ENCODE measurements around the gene CCSER1.

GRCh38 chr4:90641861-90642599 is 514.8 kb downstream of the CCSER1 start:
- TF ChIP-seq, protein P1, sequence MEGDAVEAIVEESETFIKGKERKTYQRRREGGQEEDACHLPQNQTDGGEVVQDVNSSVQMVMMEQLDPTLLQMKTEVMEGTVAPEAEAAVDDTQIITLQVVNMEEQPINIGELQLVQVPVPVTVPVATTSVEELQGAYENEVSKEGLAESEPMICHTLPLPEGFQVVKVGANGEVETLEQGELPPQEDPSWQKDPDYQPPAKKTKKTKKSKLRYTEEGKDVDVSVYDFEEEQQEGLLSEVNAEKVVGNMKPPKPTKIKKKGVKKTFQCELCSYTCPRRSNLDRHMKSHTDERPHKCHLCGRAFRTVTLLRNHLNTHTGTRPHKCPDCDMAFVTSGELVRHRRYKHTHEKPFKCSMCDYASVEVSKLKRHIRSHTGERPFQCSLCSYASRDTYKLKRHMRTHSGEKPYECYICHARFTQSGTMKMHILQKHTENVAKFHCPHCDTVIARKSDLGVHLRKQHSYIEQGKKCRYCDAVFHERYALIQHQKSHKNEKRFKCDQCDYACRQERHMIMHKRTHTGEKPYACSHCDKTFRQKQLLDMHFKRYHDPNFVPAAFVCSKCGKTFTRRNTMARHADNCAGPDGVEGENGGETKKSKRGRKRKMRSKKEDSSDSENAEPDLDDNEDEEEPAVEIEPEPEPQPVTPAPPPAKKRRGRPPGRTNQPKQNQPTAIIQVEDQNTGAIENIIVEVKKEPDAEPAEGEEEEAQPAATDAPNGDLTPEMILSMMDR (conservative IDR thresholded peaks at IDR 0.05 in 1 of 2, IDR thresholded peaks at IDR 0.05 in 1 of 2; ENCODE audit: low read depth in 1 of 2, low read length in 2 of 2): no peak
- TF ChIP-seq EZH2 (IDR thresholded peaks at IDR 0.05; ENCODE audit: low read length, missing control alignments): no peak

Measured in fibroblast of lung (primary cell).